Measurements from ENCODE around the gene CYP4V2. TPM values are rescaled to one million over a fixed set of nuclear protein-coding genes. Genes with fewer than 3 reads are reported as not detected.

The CYP4V2 gene
- 28.3 TPM for total RNA-seq
- long read RNA-seq, transcript CYP4V2-201 (11 exons, 2,042 nt) = major isoform, 6 of 10 reads
- long read RNA-seq, partial matches to known transcripts = 2 of 10 reads
- long read RNA-seq, other reads (novel, unspliced or antisense) = 2 of 10 reads

GRCh38 chr4:186191200-186192065 lies at the start of gene CYP4V2:
Gene CYP4V2, plus strand, starts transcription at chr4:186191567. Its CDS starts 257 bp downstream, at chr4:186191824.
- DNase-seq (peak; percentile 91), ATAC-seq (peak; percentile 87)
- intact Hi-C loops (cut with micrococcal nuclease) = no loop called here

GRCh38 chr4:186144198-186144945 lies 47.0 kb upstream of the CYP4V2 start:
- DNase-seq (peak; percentile 77), ATAC-seq (peak; percentile 88)
- intact Hi-C loops (cut with micrococcal nuclease) = no loop called here

GRCh38 chr4:186144946-186145569 lies 46.3 kb upstream of the CYP4V2 start:
- peak; percentile 75 for ATAC-seq
- intact Hi-C loops (cut with micrococcal nuclease) = no loop called here
- peak; percentile 76 for DNase-seq

- no peak for DNase-seq
- ATAC-seq = no peak
- intact Hi-C loops (cut with micrococcal nuclease) = no loop called here
Observed at GRCh38 chr4:186146458-186146857, 44.9 kb upstream of the CYP4V2 start.

GRCh38 chr4:186148336-186148975 lies 42.9 kb upstream of the CYP4V2 start:
- ATAC-seq (no peak), DNase-seq (no peak)
- intact Hi-C loops (cut with micrococcal nuclease) = no loop called here

- ATAC-seq (peak; percentile 63), DNase-seq (peak; percentile 63)
- intact Hi-C loops (cut with micrococcal nuclease) = no loop called here
Observed at GRCh38 chr4:186149872-186150271, 41.5 kb upstream of the CYP4V2 start.

- no peak for ATAC-seq
- intact Hi-C loops (cut with micrococcal nuclease) = no loop called here
- no peak for DNase-seq
Observed at GRCh38 chr4:186150926-186151325, 40.4 kb upstream of the CYP4V2 start.

- DNase-seq = no peak
- intact Hi-C loops (cut with micrococcal nuclease) = no loop called here
- no peak for ATAC-seq
Observed at GRCh38 chr4:186151499-186151898, 39.9 kb upstream of the CYP4V2 start.

- no peak for DNase-seq
- no peak for ATAC-seq
- intact Hi-C loops (cut with micrococcal nuclease) = no loop called here
Observed at GRCh38 chr4:186158021-186158813, 33.1 kb upstream of the CYP4V2 start.

- no peak for ATAC-seq
- no peak for DNase-seq
- intact Hi-C loops (cut with micrococcal nuclease) = no loop called here
Observed at GRCh38 chr4:186158966-186159365, 32.4 kb upstream of the CYP4V2 start.

- DNase-seq (no peak), ATAC-seq (no peak)
- intact Hi-C loops (cut with micrococcal nuclease) = no loop called here
Observed at GRCh38 chr4:186159613-186160012, 31.8 kb upstream of the CYP4V2 start.

- ATAC-seq (no peak), DNase-seq (no peak)
- intact Hi-C loops (cut with micrococcal nuclease) = no loop called here
Observed at GRCh38 chr4:186161138-186161537, 30.2 kb upstream of the CYP4V2 start.

GRCh38 chr4:186166852-186167512 lies 24.4 kb upstream of the CYP4V2 start:
- ATAC-seq = no peak

GRCh38 chr4:186167605-186168004 lies 23.8 kb upstream of the CYP4V2 start:
- DNase-seq = no peak
- no peak for ATAC-seq
- intact Hi-C loops (cut with micrococcal nuclease) = no loop called here

More at GRCh38 chr4:186166852-186167512, 24.4 kb upstream of the CYP4V2 start:
- no peak for DNase-seq
- intact Hi-C loops (cut with micrococcal nuclease) = no loop called here

- no peak for DNase-seq
- ATAC-seq = no peak
Observed at GRCh38 chr4:186168750-186169149, 22.6 kb upstream of the CYP4V2 start.

GRCh38 chr4:186169333-186169944 lies 21.9 kb upstream of the CYP4V2 start:
- intact Hi-C loops (cut with micrococcal nuclease) = no loop called here
- ATAC-seq = no peak
- no peak for DNase-seq

More at GRCh38 chr4:186168750-186169149, 22.6 kb upstream of the CYP4V2 start:
- intact Hi-C loops (cut with micrococcal nuclease) = no loop called here
